Measurements from ENCODE around the gene ADCY5.

ADCY5 gene

GRCh38 chr3:123285066-123285465, 163.8 kb downstream of the ADCY5 start:
- TF ChIP-seq SIN3A (IDR thresholded peaks at IDR 0.05; ENCODE audit: borderline replicate concordance, insufficient read depth, low read length) = no peak
- TF ChIP-seq TAF1 (IDR thresholded peaks at IDR 0.05; ENCODE audit: borderline replicate concordance, insufficient read depth, low read length) = no peak
- TF ChIP-seq REST (IDR thresholded peaks at IDR 0.05; ENCODE audit: insufficient read depth in 1 of 2, low read depth in 2 of 2, low read length in 2 of 2) = no peak
- TF ChIP-seq POLR2AphosphoS5 (IDR thresholded peaks at IDR 0.05; ENCODE audit: low read depth, low read length) = no peak
- TF ChIP-seq FOXP2 (optimal IDR thresholded peaks at IDR 0.05; ENCODE audit: borderline replicate concordance, extremely low read depth, extremely low read length, insufficient read depth) = no peak

GRCh38 chr3:123284399-123285010, 164.4 kb downstream of the ADCY5 start:
- TF ChIP-seq POLR2AphosphoS5 (IDR thresholded peaks at IDR 0.05; ENCODE audit: low read depth, low read length) = no peak
- no peak for TF ChIP-seq FOXP2 (optimal IDR thresholded peaks at IDR 0.05; ENCODE audit: borderline replicate concordance, extremely low read depth, extremely low read length, insufficient read depth)
- TF ChIP-seq REST (IDR thresholded peaks at IDR 0.05; ENCODE audit: insufficient read depth in 1 of 2, low read depth in 2 of 2, low read length in 2 of 2) = no peak
- no peak for TF ChIP-seq TAF1 (IDR thresholded peaks at IDR 0.05; ENCODE audit: borderline replicate concordance, insufficient read depth, low read length)
- no peak for TF ChIP-seq SIN3A (IDR thresholded peaks at IDR 0.05; ENCODE audit: borderline replicate concordance, insufficient read depth, low read length)

- TF ChIP-seq POLR2AphosphoS5 (IDR thresholded peaks at IDR 0.05; ENCODE audit: low read depth, low read length) (no peak), SIN3A (IDR thresholded peaks at IDR 0.05; ENCODE audit: borderline replicate concordance, insufficient read depth, low read length) (no peak)
Observed at GRCh38 chr3:123283657-123284398, 165.1 kb downstream of the ADCY5 start.

GRCh38 chr3:123283074-123283473, 165.8 kb downstream of the ADCY5 start:
- TF ChIP-seq REST (IDR thresholded peaks at IDR 0.05; ENCODE audit: insufficient read depth in 1 of 2, low read depth in 2 of 2, low read length in 2 of 2) (no peak), TAF1 (IDR thresholded peaks at IDR 0.05; ENCODE audit: borderline replicate concordance, insufficient read depth, low read length) (no peak), FOXP2 (optimal IDR thresholded peaks at IDR 0.05; ENCODE audit: borderline replicate concordance, extremely low read depth, extremely low read length, insufficient read depth) (no peak), SIN3A (IDR thresholded peaks at IDR 0.05; ENCODE audit: borderline replicate concordance, insufficient read depth, low read length) (no peak), POLR2AphosphoS5 (IDR thresholded peaks at IDR 0.05; ENCODE audit: low read depth, low read length) (no peak)

- no peak for TF ChIP-seq SIN3A (IDR thresholded peaks at IDR 0.05; ENCODE audit: borderline replicate concordance, insufficient read depth, low read length)
- no peak for TF ChIP-seq FOXP2 (optimal IDR thresholded peaks at IDR 0.05; ENCODE audit: borderline replicate concordance, extremely low read depth, extremely low read length, insufficient read depth)
- TF ChIP-seq REST (IDR thresholded peaks at IDR 0.05; ENCODE audit: insufficient read depth in 1 of 2, low read depth in 2 of 2, low read length in 2 of 2) = no peak
- no peak for TF ChIP-seq POLR2AphosphoS5 (IDR thresholded peaks at IDR 0.05; ENCODE audit: low read depth, low read length)
- no peak for TF ChIP-seq TAF1 (IDR thresholded peaks at IDR 0.05; ENCODE audit: borderline replicate concordance, insufficient read depth, low read length)
Observed at GRCh38 chr3:123282461-123282860, 166.4 kb downstream of the ADCY5 start.

All from PFSK-1 (cell line).